HG03139 (cell line): ENCODE results near the gene ARHGEF9.
"Not testable (repeated sequence)": the region's sequence is repeated elsewhere in the genome, so short reads cannot be mapped to it uniquely, and the experiment has no call there.

Experiments
- ATAC-seq: cut with Tn5 transposase; IDR thresholded peaks from one replicate; pipeline ENCODE4 v1.9.1; 2021; ENCODE audit not compliant: unreplicated experiment

ARHGEF9 gene

DNA sequence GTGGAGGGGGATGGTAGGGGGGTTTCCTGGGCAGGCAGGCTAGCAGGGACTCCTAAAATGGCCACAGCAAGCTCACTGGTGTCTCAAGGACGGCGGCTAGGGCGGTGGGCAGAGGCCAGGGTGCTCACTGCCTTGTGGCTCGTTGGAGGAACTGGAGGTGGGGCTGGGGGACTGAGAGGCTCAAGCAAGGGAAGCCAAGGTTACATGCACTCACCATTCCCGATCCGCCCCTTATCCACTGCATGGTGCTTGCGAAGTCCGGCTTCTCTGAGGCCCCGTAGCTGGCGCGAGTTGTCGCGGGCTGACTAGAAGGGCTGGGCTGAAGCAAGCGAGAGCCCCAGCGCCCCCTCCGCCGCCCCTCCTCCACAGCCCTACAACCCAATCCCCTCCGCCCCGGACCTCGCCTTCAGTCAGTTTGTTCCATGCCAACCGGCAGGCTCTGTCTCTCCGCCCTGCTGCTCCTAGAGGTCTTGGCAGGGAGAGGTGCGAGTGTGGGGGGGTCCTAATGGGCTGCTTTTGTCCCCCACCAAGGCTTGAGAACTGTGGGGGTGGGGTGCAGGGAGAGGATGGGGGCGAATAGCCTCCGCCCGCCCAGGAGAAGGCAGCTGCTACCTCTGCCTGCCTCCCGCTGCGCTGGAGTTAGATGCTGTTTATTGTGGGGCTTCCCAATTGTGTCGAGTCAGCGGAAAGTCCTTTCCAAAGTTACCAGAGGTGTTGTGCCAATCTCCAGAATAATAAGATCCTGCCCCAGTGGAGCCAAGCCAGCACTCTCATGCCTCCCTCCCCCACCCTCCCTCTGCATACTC, at the start of gene ARHGEF9:
Gene ARHGEF9, minus strand, starts transcription at position 313 of the 806 bp plus-strand sequence. Its CDS starts 69 bp downstream, at position 244.
- ATAC-seq = no peak

DNA sequence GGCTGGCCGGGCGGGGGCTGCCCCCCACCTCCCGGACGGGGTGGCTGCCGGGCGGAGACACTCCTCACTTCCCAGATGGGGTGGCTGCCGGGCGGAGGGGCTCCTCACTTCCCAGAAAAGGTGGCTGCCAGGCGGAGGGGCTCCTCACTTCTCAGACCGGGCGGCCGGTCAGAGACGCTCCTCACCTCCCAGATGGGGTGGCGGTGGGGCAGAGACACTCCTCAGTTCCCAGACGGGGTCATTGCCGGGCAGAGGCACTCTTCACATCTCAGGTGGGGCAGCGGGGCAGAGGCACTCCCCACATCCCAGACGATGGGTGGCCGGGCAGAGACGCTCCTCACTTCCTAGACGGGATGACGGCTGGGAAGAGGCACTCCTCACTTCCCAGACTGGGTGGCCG, 40.4 kb upstream of the ARHGEF9 start:
- ATAC-seq = not testable (repeated sequence)

DNA sequence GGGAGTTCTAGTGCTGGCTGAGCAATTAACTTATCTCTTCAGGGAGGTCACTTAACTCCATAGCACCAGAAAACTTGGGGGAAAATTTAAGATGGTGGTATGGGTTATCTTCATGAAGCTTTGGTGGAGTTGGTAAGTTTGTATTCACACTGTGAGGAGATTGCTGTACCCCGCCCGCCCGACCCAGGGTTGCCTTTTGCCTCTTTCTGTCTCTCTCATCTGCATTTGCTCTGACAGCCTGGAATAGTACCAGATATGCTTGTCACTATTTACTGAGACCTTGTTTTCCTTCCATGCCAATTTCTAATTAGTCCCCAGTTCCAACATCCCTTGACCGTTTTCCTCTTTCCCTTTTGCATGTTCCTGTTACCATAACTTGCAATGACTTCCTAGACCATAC, 33.1 kb upstream of the ARHGEF9 start:
- no peak for ATAC-seq

DNA sequence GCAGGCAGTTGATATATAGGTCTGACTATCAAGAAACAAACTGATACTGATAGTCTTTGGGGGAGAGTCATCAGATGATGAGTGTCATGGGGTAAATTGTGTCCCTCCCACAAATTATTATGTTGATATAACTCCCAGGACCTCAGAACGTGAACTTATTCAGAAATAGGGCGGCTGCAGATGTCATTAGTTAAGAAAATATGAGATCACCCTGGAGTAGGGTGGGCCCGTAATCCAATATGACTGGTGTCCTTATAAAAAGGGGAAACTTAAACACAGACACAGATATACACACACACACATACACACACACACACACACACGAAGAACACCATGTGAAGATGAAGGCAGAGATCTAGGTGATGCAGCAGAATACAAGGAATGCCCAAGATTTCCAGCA, 32.7 kb upstream of the ARHGEF9 start:
- no peak for ATAC-seq

DNA sequence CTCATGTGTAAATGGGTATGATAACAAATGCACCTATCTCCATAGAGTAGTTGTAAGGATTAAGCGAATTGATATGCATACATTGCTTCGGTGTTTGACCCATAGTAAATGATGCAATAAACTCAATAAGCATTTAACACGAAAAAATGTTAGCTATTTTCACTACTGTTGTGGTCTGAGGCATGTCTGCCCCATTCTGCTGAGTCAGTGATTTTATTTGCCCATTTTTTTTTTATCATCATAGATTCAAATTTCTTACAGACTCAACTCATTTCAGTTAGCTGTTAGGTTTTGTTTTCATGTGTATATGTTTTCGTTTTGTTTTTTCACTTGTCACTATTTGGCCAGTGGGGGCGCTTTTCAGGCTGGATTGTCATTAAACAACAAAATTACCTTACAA, 27.8 kb upstream of the ARHGEF9 start:
- ATAC-seq = no peak

DNA sequence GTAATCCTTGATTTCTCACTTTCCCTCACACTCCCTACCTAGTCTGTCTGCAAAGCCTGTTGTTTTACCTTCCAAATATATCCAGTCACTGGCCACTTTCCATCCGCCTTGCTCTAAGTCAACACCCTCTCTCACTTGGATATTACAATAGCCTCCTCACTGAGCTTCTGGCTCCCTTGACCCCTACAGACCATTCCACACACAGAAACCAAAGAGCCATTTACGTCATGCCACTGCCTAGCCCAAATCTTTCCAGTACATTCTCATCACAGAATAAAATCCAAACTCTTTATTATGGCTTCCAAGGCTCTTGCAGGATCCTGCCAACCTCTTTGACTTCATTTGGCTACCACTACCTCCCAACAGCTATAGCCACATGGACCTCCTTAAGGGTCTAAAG, 25.7 kb upstream of the ARHGEF9 start:
- no peak for ATAC-seq

DNA sequence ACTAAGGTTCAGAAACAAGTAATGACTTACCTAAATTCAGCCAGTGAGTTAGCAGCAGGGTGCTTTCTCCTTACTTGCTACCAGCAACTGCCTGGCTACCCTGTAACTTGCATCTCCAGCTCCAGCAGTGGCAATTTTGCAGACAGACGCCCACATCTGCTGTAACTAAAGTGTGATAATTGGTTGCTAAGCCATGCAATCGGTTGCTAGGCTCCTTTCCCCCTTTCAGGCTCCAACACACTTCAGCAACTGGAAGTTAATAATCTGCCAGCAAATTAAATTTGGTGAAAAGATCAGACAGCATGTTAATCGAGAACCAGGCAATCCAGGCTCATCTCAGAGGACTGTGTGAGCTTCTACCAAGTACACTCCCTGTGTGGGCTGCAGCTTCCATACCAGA, 24.2 kb upstream of the ARHGEF9 start:
- no peak for ATAC-seq

DNA sequence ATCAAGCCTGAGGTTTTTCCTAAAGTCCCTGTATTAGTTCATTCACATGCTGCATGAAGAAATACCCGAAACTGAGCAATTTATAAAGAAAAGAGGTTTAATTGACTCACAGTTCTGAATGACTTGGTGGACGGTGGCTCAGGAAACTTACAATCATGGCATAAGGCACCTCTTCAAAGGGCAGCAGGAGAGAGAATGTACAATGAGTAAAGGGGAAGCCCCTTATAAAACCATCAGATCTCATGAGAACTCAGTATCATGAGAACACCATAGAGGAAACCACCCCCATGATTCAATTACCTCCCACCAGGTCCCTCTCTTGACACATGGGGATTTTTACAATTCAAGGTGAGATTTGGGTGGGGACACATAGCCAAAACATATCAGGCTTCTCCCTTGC, 10.4 kb upstream of the ARHGEF9 start:
- not testable (repeated sequence) for ATAC-seq

DNA sequence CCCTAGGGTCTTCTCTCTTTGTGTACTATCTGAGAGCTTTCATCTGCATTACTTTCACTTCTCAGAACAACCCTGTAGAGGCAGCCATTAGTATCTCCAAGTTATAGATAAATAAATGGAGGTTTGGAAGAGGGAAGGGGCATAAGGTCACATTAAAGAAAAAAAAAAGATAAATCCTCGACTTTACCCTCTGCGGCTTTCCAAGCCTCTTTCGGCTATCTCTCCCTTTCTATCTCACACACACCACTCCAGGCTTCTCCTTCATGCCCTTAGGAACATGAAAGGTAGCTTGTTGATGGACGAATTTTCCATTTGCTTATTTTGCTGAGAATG, 660 bp upstream of the ARHGEF9 start:
- ATAC-seq = no peak

DNA sequence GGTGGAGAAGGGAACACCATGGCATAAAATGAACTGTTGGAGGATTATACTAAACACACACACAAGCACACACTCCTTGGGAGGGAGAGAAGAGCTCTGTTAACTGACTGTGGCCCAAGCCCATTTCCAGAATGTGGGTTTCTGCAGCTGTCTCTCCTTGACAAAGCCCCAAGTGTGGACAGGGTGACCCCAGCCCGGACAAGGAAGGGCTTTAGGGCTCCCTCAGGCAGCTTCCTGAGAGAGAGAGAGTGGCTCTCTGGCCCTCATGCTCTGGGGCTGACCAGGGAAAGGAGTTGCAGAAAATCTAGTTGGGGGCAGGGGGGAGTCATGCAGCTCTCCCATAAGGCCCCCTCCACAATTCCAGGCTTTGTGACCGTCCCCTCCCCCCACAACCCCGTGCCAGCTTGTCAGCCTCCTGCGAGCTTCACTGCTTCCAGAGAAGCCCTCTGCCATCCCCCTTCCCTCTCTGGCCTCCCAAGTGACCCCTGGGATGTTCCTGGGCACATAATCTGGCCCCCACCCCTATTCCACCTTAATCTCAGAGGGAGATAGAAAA, 590 bp downstream of the ARHGEF9 start:
- no peak for ATAC-seq

DNA sequence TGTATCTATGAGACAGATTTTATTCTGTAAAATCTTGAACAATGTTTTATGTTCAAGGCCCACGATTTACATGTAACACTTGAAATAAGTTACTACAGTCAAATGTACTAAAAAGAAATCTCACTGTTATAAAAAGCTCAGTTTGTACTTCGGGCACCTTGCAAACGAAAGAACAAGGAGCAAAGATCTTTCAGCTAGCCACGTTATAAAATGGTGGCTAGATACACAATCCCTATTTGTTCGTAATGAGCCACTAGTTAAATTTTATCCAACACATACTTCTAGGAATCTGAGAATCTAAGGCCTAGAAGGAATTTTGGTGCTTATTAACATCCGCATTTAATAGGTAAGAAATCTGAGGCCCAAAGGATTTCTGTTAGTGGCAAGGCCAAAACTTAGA, 2.5 kb downstream of the ARHGEF9 start:
- no peak for ATAC-seq

DNA sequence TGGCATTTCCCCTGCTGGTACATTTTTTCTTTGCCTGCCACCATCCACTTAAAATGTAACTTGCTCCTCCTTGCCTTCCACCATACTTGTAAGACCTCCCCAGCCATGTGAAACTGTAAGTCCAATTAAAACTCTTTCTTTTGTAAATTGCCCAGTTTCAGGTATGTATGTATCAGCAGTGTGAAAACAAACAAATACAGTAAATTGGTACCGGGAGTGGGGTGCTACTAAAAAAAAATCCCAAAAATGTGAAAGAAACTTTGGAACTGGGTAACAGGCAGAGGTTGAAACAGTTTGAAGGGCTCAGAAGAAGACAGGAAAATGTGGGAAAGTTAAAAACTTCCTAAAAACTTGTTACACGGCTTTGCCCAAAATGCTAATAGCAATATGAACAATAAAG, 16.3 kb downstream of the ARHGEF9 start:
- no peak for ATAC-seq

DNA sequence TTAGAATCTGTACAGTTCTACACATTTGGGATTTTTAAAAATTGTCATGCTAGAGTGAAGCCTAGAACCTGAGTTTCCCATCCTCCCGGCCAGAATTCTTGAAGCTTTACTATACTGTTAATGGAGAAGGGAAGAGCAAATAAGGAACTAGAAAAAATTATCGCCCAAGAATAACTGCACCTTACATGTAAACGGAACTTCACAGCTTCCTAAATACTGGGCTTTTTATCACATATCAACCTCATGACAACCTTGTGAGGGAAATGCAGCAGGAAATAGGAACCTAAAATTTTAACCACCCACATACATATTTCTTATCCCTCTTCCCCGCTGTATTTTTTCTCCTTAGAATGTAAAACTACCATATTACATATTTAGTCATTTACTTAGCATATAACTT, 19.3 kb downstream of the ARHGEF9 start:
- no peak for ATAC-seq

DNA sequence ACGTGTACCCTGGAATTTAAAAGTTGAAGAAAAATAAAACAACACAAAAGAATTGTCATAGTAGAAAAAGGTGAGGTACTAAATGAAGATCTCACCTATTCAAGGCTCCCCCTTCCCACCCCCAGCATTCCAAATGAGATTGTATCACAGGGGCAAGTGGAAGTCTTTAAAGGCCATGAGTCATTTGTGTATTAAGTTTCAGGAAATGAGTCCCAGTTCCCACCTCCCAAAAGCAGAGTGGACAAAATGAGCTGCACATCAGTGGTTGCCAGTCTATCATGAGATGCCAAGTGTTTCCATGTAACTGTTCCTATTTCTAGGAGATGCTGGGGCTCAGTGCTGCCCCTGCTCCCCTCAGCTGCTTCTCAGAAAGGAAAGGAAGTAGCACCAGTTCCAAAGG, 20.1 kb downstream of the ARHGEF9 start:
- no peak for ATAC-seq

DNA sequence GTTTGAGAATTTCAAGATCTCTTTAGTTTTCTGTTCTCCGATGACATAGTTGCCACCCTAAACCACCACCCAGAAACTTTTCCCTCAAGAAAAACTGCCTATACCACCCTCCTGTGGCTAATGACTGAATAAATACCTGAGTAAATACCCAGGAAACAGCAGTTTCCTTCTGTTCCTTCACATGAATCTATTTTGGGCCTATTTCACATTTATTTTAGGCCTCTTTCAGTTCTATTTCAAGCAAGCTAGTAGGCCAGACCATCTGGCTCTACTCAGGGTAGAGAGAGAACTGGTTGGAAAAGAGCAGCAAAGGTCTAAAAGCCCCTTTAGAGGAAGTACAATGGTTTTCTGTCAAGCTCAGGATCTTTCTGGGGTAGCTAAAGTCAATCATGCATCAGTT, 23.4 kb downstream of the ARHGEF9 start:
- peak; percentile 73 for ATAC-seq

DNA sequence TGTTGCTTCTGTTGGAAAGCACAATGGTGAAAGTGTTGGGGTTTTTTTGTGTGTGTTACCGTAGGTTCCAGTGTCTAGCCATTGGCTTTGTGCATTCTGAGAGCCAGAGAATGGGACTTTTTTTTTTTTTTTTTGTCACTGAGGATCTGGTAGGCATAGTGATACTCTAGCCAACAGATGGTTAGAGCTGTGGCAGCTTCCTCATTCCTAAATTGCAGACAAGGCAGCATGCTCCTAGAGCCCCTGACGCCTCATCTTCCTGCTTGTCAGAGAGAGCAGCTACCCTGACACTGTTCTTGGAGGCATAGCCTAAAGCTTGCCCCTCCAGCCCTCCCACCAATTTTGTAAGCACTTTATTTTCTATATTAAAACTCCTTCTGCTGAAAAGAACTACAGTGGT, 27.0 kb downstream of the ARHGEF9 start:
- ATAC-seq = no peak

DNA sequence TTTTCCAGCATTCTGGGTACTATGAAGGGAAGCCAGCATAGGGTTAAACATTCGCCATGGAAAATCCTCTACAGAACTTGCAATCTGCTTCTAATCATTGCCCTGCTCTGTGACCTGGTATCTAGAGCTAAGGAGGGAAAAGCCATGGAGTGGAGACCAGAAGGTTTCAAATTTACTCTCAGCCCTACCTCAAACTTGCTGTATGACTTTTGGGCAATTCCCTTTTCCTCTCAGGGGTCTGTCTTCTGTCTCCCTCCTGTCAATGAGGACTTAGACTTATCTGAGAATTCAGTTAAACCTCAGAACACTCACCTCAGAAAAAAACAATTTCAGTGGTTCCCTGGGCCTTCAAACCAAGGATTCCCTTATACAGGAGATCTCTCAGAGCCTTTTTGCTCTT, 29.1 kb downstream of the ARHGEF9 start:
- ATAC-seq = no peak

DNA sequence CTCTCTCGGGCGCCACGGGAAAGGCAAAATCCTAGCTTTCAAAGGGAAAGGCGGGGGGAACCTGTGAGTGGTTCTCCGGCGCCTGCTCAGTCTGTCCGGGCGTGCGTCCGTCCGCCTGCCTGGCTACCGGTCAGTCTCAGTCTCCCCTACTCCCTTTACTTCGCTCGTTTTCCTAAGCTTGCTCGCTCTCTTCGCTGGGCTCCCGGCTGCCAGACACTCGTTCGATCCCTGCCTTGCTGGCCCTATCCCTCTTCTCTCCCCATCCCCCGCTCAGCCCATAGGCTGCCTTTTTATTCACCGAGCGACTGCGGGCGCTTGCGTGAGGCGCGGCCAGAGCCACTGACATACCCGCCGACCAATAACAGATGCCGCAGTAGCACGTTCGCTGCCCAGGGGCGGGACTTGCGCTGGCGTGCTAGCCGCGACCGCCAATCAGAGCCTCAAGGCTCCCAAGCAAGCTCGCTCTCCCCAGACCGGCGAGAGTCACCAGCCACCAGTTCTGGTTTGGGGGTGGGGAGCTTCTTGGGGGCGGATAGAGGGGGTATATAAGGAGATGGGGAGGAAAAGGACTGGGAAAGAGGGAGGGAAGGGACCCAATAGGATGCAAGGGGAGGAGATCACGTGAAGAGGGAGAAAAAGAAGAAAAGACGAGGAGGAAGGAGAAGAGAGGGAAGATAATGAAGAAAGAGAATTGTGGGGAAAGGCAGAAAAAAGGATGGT, 30.0 kb downstream of the ARHGEF9 start:
- ATAC-seq = peak; percentile 99

DNA sequence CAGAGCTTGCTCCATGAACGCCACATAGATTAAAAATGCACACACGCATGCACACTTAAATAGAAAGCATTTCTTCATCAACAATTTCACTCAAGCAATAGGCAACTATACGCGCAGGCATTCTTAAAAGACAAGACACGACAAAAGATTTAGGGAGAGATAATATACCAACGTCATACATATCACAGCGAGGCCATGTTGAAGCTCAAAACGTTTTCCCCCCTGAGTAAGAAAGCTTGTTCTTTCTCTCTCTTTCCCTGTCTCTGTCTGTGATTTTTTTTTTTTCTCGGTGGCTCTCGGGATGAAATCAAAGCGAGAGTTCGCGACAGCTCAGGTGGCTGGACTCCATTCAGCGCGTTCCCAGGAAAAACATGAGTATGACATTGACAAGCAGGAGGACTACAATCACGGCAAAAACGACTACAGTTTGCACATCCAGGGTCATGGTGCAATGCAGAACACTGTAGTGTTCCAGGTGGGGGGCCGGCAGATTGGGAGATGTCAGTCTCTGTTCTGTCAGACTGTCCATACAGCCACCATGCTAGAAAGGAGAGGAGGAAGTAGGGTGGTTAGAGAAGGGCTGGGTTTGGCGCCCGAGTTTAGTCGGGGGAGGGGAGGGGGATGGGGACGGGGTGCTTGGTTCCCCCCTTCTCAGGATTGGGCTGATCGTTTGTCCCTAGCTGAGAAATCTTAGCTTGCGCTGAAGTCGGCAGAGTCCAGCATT, 30.7 kb downstream of the ARHGEF9 start:
- ATAC-seq = peak; percentile 31

DNA sequence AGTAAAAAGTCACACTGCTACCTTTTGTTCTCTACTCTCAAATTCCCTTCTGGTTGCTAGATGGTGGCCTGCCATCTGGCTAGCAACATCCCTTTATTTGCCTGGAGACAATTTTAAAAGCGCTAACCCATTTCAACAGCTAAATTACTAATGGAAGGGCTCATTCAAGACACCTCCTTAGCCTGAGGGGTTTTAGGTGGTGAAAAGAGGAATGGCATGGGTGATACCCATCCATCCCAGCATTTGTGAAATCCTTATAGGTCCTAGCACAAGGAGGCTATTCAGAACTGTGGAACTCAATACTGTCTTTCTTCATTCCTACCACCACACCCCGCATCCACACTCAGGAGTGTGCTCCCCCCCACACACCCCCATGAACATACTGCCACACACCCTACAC, 33.5 kb downstream of the ARHGEF9 start:
- ATAC-seq = no peak

DNA sequence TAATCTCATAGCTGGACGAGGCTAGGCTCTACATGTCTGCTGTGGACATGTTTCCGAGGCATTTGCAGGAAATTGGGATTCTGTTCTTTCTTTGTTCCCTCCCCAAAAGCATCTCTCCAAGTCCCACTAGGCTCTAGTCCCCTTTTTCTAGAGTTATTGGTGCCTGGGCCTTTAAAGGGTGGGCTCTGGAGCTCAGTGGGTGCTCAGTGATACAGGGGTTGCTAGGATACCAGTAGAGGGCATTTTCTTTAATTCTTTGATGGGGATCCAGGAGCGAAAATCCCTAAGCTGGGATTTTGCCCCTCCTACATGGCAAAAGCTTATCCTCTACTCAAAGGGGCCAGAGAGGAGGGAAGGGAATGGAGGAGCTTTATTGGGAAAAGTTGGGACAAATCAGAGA, 34.2 kb downstream of the ARHGEF9 start:
- no peak for ATAC-seq

DNA sequence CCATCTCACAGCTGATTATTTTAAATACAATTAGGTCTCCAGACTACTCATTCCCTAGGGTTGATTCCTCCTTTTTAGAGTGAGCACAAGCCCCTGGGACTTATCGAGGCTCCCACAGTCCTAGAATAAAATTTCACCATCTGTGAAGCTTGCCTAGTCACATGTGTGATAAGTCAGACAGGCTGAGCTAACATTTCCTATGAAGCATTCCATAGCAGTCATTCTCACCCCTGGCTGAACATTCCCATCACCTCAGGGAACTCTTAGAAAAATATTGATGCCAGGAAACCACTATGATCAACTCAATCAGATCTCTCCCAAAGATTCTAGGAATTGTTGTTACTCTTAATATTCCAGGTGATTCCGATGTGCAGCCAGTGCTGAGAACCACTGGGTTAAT, 37.7 kb downstream of the ARHGEF9 start:
- ATAC-seq = no peak
